CD14-positive monocyte (primary cell): ENCODE data around the gene SAMD13. TPM values are rescaled to one million over a fixed set of nuclear protein-coding genes. Genes with fewer than 3 reads are reported as not detected.

ENCODE experiments used
- DNase-seq, 3 donors: peaks; one replicate each; pipeline ENCODE4 v3.0.0-alpha.2; 2011 to 2022
- H2AFZ ChIP-seq: 2 replicates; pipeline ENCODE4 v1.6.0; 2012; ENCODE audit warnings: mild to moderate bottlenecking, low read depth, low read length, inconsistent platforms; ENCODE audit not compliant: insufficient read depth, poor library complexity, severe bottlenecking
- H3K27ac ChIP-seq, 2 donors: 1 replicate in 1 of 2; 2 replicates in 1 of 2; pipeline ENCODE4 v1.5.1; 2012 to 2013; ENCODE audit warnings: low read length in 2 of 2, control low read depth in 1 of 2, inconsistent platforms in 1 of 2, low read depth in 1 of 2, mild to moderate bottlenecking in 1 of 2
- H3K27me3 ChIP-seq, 2 donors: one replicate each; pipeline versions ENCODE4 v1.6.0 to v1.6.1; 2011 to 2013; ENCODE audit warnings: low read length in 2 of 2; ENCODE audit not compliant: control insufficient read depth in 2 of 2, insufficient read depth in 2 of 2
- H3K36me3 ChIP-seq, 2 donors: replicated peaks in 1 of 2; 1 replicate in 1 of 2; 2 replicates in 1 of 2; pipeline versions ENCODE4 v1.5.1 to v1.6.1; 2012 to 2013; ENCODE audit warnings: low read length in 2 of 2, control low read depth in 1 of 2, inconsistent platforms in 1 of 2, mild to moderate bottlenecking in 1 of 2; ENCODE audit not compliant: insufficient read depth in 2 of 2, control insufficient read depth in 1 of 2
- H3K4me1 ChIP-seq, 2 donors: 1 replicate in 1 of 2; 2 replicates in 1 of 2; pipeline versions ENCODE4 v1.5.1 to v1.6.1; 2012 to 2013; ENCODE audit warnings: low read length in 2 of 2, control low read depth in 1 of 2, inconsistent platforms in 1 of 2, mild to moderate bottlenecking in 1 of 2, moderate library complexity in 1 of 2; ENCODE audit not compliant: insufficient read depth in 2 of 2, control insufficient read depth in 1 of 2
- H3K4me2 ChIP-seq: replicated peaks from 2 replicates; pipeline ENCODE3; 2012; ENCODE audit warnings: low read length, moderate library complexity, mild to moderate bottlenecking; ENCODE audit not compliant: poor library complexity, severe bottlenecking; ENCODE audit errors: extremely low read depth
- H3K4me3 ChIP-seq, 3 experiments: fragments of 200-600 bp in 1 of 3; sonication (generic) in 1 of 3; replicated peaks in 1 of 3; 1 replicate in 2 of 3; 2 replicates in 1 of 3; pipeline ENCODE4 v1.5.1; 2011 to 2013; ENCODE audit warnings: low read length in 3 of 3, mild to moderate bottlenecking in 3 of 3, control low read depth in 2 of 3, low read depth in 2 of 3, inconsistent platforms in 1 of 3, moderate library complexity in 1 of 3
- H3K79me2 ChIP-seq: 2 replicates; pipeline ENCODE4 v1.6.0; 2012; ENCODE audit warnings: mild to moderate bottlenecking, control low read depth, inconsistent platforms, low read length, moderate library complexity; ENCODE audit not compliant: insufficient read depth
- H3K9ac ChIP-seq: 2 replicates; pipeline ENCODE4 v1.6.0; 2017; ENCODE audit warnings: low read length, mild to moderate bottlenecking; ENCODE audit not compliant: insufficient read depth, poor library complexity, severe bottlenecking
- H3K9me3 ChIP-seq, 2 donors: replicated peaks in 1 of 2; 1 replicate in 1 of 2; 2 replicates in 1 of 2; pipeline versions ENCODE4 v1.5.1 to v1.6.1; 2012 to 2013; ENCODE audit warnings: low read length in 2 of 2, control low read depth in 1 of 2; ENCODE audit not compliant: control insufficient read depth in 1 of 2, insufficient read depth in 1 of 2
- H4K20me1 ChIP-seq: 2 replicates; pipeline ENCODE4 v1.6.0; 2012; ENCODE audit warnings: mild to moderate bottlenecking, low read length, control low read depth, moderate library complexity; ENCODE audit not compliant: insufficient read depth
- H3K27ac Mint-ChIP-seq, 7 donors: one replicate each; pipeline ENCODE4 v1.8.0; 2020; ENCODE audit warnings: mild to moderate bottlenecking in 7 of 7, mixed read lengths in 7 of 7, moderate library complexity in 6 of 7, inconsistent platforms in 2 of 7
- H3K27me3 Mint-ChIP-seq, 3 donors: one replicate each; pipeline ENCODE4 v1.8.0; 2021 to 2022; ENCODE audit warnings: low read depth in 3 of 3, mild to moderate bottlenecking in 3 of 3, mixed read lengths in 3 of 3, moderate library complexity in 3 of 3, inconsistent platforms in 1 of 3
- H3K36me3 Mint-ChIP-seq, 2 donors: one replicate each; pipeline ENCODE4 v1.8.0; 2020; ENCODE audit warnings: mixed read lengths in 2 of 2, inconsistent platforms in 1 of 2, mild to moderate bottlenecking in 1 of 2
- H3K4me1 Mint-ChIP-seq: one replicate; pipeline ENCODE4 v1.8.0; 2020; ENCODE audit warnings: mild to moderate bottlenecking, mixed read lengths
- H3K4me3 Mint-ChIP-seq, 2 donors: one replicate each; pipeline ENCODE4 v1.8.0; 2020; ENCODE audit warnings: mild to moderate bottlenecking in 2 of 2, mixed read lengths in 2 of 2, moderate library complexity in 1 of 2
- H3K9me3 Mint-ChIP-seq, 7 donors: one replicate each; pipeline ENCODE4 v1.8.0; 2020 to 2022; ENCODE audit warnings: mixed read lengths in 7 of 7, mild to moderate bottlenecking in 6 of 7, moderate library complexity in 6 of 7, inconsistent platforms in 2 of 7
- WGBS: methylation state at CpG from one replicate; pipeline ENCODE4 v1.1.5; 2013; ENCODE audit warnings: missing lambda C conversion rate; ENCODE audit not compliant: insufficient coverage; 5-methylcytosine and 5-hydroxymethylcytosine counted together
- intact Hi-C, 2 donors: fragments of 100-400 bp; cut with micrococcal nuclease; formaldehyde crosslinking; loops; one replicate each; pipeline versions ENCODE4 v1.15.0 to v1.15.1; 2023
- polyA plus RNA-seq, 3 donors: library from polyadenylated mRNA; depleted of rRNA in 1 of 3; unstranded in 2 of 3; stranded (reverse) in 1 of 3; fragments of 300-500 nt in 2 of 3; fragments of >200 nt in 1 of 3; fragmentation: Illumina TruSeq in 2 of 3; gene quantifications; 1 replicate in 2 of 3; 2 replicates in 1 of 3; pipeline ENCODE4 v1.2.3, GENCODE V29; 2012 to 2021
- TF ChIP-seq, protein P1 (sequence below): fragments of 200-600 bp; IDR thresholded peaks from one replicate; pipeline ENCODE4 v1.8.0; 2022; ENCODE audit warnings: antibody characterized with exemption, mild to moderate bottlenecking

The SAMD13 gene
- polyA plus RNA-seq, 3 donors, result 0.33 to 0.56 (median 0.39) TPM

DNA sequence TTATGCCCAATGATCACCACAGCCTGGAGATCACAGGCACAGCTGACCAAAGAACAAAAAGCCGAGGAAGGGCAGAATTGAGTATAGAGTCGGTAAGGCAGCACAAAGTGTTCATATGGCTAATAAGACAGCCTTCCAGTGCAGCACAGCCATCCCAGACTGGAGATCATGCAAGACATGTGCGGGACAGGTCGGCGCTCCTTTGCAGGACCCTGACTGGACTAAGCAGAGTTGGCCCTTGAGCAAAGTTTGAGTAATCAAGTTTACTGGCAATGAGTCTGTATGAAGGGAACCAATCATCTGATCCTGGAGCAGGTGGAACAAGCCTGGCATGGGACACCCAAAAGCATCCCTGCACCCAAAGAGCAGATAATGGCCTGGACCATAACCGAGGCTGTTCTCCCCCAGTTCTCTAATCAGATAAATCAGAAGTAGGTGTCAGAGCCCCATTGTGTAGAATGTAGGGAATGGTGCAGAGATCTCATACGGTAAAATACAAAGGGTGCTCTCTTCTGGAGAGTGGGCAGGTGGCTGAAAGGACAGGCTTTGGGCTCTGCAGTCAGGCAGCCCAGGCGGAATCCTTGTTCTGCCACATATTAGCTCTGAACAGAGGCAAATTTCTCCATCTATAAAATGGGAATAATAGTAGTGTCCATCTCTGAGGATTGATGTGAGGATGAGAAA lies 86.1 kb downstream of the SAMD13 start:
- WGBS, result 77% methylated on average over 5 of the region's 8 CpGs
- no peaks in the 10 kb centered on the region for H4K20me1 ChIP-seq
- no peaks in the 10 kb centered on the region for H3K36me3 ChIP-seq
- no peak overlapping the region for H3K4me3 ChIP-seq
- H3K9me3 ChIP-seq, result no peaks in the 10 kb centered on the region
- peaks cover 20 to 25% of the 10 kb centered on the region in 2 donors for H3K4me1 ChIP-seq
- no peak overlapping the region for H3K4me3 Mint-ChIP-seq
- H3K79me2 ChIP-seq, result no peaks in the 10 kb centered on the region
- no peaks in the 10 kb centered on the region for H3K27me3 ChIP-seq
- no peaks in the 10 kb centered on the region for H3K27me3 Mint-ChIP-seq
- TF ChIP-seq, protein P1, sequence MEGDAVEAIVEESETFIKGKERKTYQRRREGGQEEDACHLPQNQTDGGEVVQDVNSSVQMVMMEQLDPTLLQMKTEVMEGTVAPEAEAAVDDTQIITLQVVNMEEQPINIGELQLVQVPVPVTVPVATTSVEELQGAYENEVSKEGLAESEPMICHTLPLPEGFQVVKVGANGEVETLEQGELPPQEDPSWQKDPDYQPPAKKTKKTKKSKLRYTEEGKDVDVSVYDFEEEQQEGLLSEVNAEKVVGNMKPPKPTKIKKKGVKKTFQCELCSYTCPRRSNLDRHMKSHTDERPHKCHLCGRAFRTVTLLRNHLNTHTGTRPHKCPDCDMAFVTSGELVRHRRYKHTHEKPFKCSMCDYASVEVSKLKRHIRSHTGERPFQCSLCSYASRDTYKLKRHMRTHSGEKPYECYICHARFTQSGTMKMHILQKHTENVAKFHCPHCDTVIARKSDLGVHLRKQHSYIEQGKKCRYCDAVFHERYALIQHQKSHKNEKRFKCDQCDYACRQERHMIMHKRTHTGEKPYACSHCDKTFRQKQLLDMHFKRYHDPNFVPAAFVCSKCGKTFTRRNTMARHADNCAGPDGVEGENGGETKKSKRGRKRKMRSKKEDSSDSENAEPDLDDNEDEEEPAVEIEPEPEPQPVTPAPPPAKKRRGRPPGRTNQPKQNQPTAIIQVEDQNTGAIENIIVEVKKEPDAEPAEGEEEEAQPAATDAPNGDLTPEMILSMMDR, result no peak
- peaks cover 27% of the 10 kb centered on the region for H3K4me1 Mint-ChIP-seq
- H3K36me3 Mint-ChIP-seq, result no peaks in the 10 kb centered on the region
- H3K4me2 ChIP-seq, result no peak overlapping the region
- no peak overlapping the region for H2AFZ ChIP-seq
- DNase-seq, result no peak
- no peak overlapping the region for H3K9ac ChIP-seq
- no peak overlapping the region for H3K27ac ChIP-seq
- H3K9me3 Mint-ChIP-seq, result peaks cover 0 to 4% (median 0%) of the 10 kb centered on the region in 7 donors
- H3K27ac Mint-ChIP-seq, result peak overlapping the region in 2 of 7 donors; percentile 0 to 41
- intact Hi-C loops, result loop anchor here in 1 of 2 donors (2.0 kb wide), 1 partner anchor 21 kb away; no protein-coding TSS in a partner anchor

DNA sequence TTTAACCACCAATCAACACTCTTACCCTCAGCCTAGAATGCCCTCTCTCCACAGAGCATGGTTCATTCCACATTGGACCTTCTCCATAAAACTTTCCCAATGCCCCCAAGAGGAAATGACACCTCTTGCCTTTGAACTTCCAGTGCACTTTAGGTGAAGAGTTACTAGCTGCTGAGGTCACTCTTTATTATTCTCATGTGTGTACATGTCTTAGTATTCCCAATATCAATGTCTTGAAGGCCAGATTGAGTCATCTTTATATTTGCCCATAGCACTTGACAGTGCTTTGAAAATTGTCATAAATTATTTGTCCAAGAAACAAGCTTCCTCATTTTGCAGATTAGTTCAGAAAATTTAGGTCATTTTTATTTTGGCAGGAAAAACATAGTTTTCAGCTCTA lies 88.7 kb downstream of the SAMD13 start:
- no peak overlapping the region for H3K27ac ChIP-seq
- Mint-ChIP-seq H3K4me3 (no peak overlapping the region), H3K9me3 (peaks cover 0 to 4% (median 0%) of the 10 kb centered on the region in 7 donors), H3K36me3 (no peaks in the 10 kb centered on the region), H3K4me1 (peaks cover 27% of the 10 kb centered on the region), H3K27ac (peak overlapping the region in 4 of 7 donors; percentile 9 to 61 (median 35)), H3K27me3 (no peaks in the 10 kb centered on the region)
- H3K27me3 ChIP-seq, result no peaks in the 10 kb centered on the region
- H3K9me3 ChIP-seq, result no peaks in the 10 kb centered on the region
- TF ChIP-seq, protein P1, result no peak
- H3K9ac ChIP-seq, result no peak overlapping the region
- peaks cover 20 to 25% of the 10 kb centered on the region in 2 donors for H3K4me1 ChIP-seq
- peak; percentile 8 to 43 (median 18) for DNase-seq
- no peaks in the 10 kb centered on the region for H4K20me1 ChIP-seq
- H2AFZ ChIP-seq, result no peak overlapping the region
- no peak overlapping the region for H3K4me2 ChIP-seq
- no peak overlapping the region for H3K4me3 ChIP-seq
- no peaks in the 10 kb centered on the region for H3K36me3 ChIP-seq
- no peaks in the 10 kb centered on the region for H3K79me2 ChIP-seq
- intact Hi-C loops, result no loop called here
